Measurements from ENCODE around the gene CFAP70. TPM values are rescaled to one million over a fixed set of nuclear protein-coding genes. Genes with fewer than 3 reads are reported as not detected.
A peak's percentile ranks its signal among the peaks of the same experiment; 100 is the strongest.
"Not testable (repeated sequence)": the region's sequence is repeated elsewhere in the genome, so short reads cannot be mapped to it uniquely, and the experiment has no call there.

The CFAP70 gene
- polyA plus RNA-seq (ENCODE audit: insufficient read length in 4 of 4) = 10 to 100 TPM; 10.0 to 29.8 (median 16.4) TPM

GRCh38 chr10:73358331-73359279, at the start of gene CFAP70:
Gene CFAP70 (minus strand): TSS chr10:73358864. CDS start chr10:73354796, 4,068 bp downstream.
- peak; percentile 86 to 96 (median 90) for DNase-seq (ENCODE audit: low read depth in 4 of 4, low spot score in 2 of 4)

GRCh38 chr10:73408061-73408460, 49.4 kb upstream of the CFAP70 start:
- no peak for DNase-seq (ENCODE audit: low read depth in 4 of 4, low spot score in 2 of 4)

- no peak for DNase-seq (ENCODE audit: low read depth in 4 of 4, low spot score in 2 of 4)
These were observed 48.8 kb upstream of the CFAP70 start for GRCh38 chr10:73407495-73407894.

- DNase-seq (ENCODE audit: low read depth in 4 of 4, low spot score in 2 of 4) = no peak
These were observed 48.2 kb upstream of the CFAP70 start for GRCh38 chr10:73406846-73407245.

GRCh38 chr10:73405556-73405955, 46.9 kb upstream of the CFAP70 start:
- DNase-seq (ENCODE audit: low read depth in 4 of 4, low spot score in 2 of 4) = no peak

- no peak for DNase-seq (ENCODE audit: low read depth in 4 of 4, low spot score in 2 of 4)
These were observed 46.0 kb upstream of the CFAP70 start for GRCh38 chr10:73404690-73405089.

GRCh38 chr10:73401636-73402035, 43.0 kb upstream of the CFAP70 start:
- DNase-seq (ENCODE audit: low read depth in 4 of 4, low spot score in 2 of 4) = no peak

- DNase-seq (ENCODE audit: low read depth in 4 of 4, low spot score in 2 of 4) = no peak
These were observed 40.4 kb upstream of the CFAP70 start for GRCh38 chr10:73399063-73399462.

- no peak for DNase-seq (ENCODE audit: low read depth in 4 of 4, low spot score in 2 of 4)
These were observed 39.4 kb upstream of the CFAP70 start for GRCh38 chr10:73398024-73398423.

GRCh38 chr10:73394325-73394724, 35.7 kb upstream of the CFAP70 start:
- not testable (repeated sequence) for DNase-seq (ENCODE audit: low read depth in 4 of 4, low spot score in 2 of 4)

- no peak for DNase-seq (ENCODE audit: low read depth in 4 of 4, low spot score in 2 of 4)
These were observed 29.6 kb upstream of the CFAP70 start for GRCh38 chr10:73388228-73388627.

GRCh38 chr10:73386583-73386982, 27.9 kb upstream of the CFAP70 start:
- DNase-seq (ENCODE audit: low read depth in 4 of 4, low spot score in 2 of 4) = no peak

- no peak for DNase-seq (ENCODE audit: low read depth in 4 of 4, low spot score in 2 of 4)
These were observed 20.5 kb upstream of the CFAP70 start for GRCh38 chr10:73379064-73379748.

GRCh38 chr10:73376679-73377078, 18.0 kb upstream of the CFAP70 start:
- DNase-seq (ENCODE audit: low read depth in 4 of 4, low spot score in 2 of 4) = no peak

- DNase-seq (ENCODE audit: low read depth in 4 of 4, low spot score in 2 of 4) = no peak
These were observed 9.6 kb upstream of the CFAP70 start for GRCh38 chr10:73368238-73368637.

- no peak for DNase-seq (ENCODE audit: low read depth in 4 of 4, low spot score in 2 of 4)
These were observed 8.0 kb upstream of the CFAP70 start for GRCh38 chr10:73366381-73367298.

GRCh38 chr10:73364964-73365363, 6.3 kb upstream of the CFAP70 start:
- DNase-seq (ENCODE audit: low read depth in 4 of 4, low spot score in 2 of 4) = no peak

- DNase-seq (ENCODE audit: low read depth in 4 of 4, low spot score in 2 of 4) = no peak
These were observed 828 bp upstream of the CFAP70 start for GRCh38 chr10:73359492-73359891.

- peak in 1 of 4 donors; percentile 6 for DNase-seq (ENCODE audit: low read depth in 4 of 4, low spot score in 2 of 4)
These were observed 843 bp downstream of the CFAP70 start for GRCh38 chr10:73357821-73358220.

GRCh38 chr10:73357166-73357565, 1.5 kb downstream of the CFAP70 start:
- no peak for DNase-seq (ENCODE audit: low read depth in 4 of 4, low spot score in 2 of 4)

- DNase-seq (ENCODE audit: low read depth in 4 of 4, low spot score in 2 of 4) = no peak
These were observed 14.4 kb downstream of the CFAP70 start for GRCh38 chr10:73344269-73344668.

All from left renal cortex interstitium (tissue), 4 donors.